ENCODE data around the gene HOXB6.
A peak's percentile ranks its signal among the peaks of the same experiment; 100 is the strongest.

Gene HOXB6

DNA sequence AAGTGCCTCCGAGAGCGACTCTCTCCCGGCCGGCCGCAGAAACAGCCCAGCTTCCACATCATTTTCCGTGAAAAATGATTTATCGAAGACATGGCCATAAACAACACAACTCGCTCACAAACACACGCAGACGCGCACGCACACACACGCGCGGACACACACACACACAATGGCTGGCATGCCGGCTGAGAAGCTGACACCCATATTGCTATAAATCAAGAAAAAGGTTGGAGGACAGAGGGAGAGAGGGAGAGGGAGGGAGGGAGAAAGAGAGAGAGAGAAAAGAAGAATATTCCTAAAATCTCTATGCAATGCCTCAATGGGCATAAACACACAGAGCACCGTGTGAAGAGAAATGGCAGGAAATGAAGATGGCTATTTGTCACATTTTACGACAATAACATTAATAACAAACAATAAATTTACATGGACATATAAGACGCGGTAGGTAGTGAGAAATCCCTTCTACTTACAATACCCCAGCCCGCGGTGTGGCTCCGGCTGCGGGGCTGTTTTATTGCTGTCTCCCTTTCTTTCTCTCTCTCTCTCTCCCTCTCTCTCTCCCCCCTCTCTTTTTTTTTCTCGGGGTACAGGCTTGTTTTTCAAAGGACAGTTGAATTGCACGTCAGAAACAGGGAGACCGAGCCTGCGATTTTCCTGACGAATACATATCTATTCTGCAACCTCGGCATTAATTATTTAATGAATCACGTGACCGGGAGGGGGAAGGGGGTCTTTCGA is 36.1 kb downstream of the HOXB6 start (continued):
- TF ChIP-seq, protein P1, sequence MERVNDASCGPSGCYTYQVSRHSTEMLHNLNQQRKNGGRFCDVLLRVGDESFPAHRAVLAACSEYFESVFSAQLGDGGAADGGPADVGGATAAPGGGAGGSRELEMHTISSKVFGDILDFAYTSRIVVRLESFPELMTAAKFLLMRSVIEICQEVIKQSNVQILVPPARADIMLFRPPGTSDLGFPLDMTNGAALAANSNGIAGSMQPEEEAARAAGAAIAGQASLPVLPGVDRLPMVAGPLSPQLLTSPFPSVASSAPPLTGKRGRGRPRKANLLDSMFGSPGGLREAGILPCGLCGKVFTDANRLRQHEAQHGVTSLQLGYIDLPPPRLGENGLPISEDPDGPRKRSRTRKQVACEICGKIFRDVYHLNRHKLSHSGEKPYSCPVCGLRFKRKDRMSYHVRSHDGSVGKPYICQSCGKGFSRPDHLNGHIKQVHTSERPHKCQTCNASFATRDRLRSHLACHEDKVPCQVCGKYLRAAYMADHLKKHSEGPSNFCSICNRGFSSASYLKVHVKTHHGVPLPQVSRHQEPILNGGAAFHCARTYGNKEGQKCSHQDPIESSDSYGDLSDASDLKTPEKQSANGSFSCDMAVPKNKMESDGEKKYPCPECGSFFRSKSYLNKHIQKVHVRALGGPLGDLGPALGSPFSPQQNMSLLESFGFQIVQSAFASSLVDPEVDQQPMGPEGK (tag by site-specific recombination; IDR thresholded peaks at IDR 0.05), result peak; percentile 41; the same call in 1 of the 2 replicates
- TF ChIP-seq ZFP69B (tag by site-specific recombination; IDR thresholded peaks at IDR 0.05) (no peak; the same call in 1 of the 2 replicates), ZNF302 (tag by site-specific recombination; IDR thresholded peaks at IDR 0.05; ENCODE audit: low read depth) (no peak), ZNF473 (tag by site-specific recombination; IDR thresholded peaks at IDR 0.05) (no peak), OVOL3 (tag by site-specific recombination; IDR thresholded peaks at IDR 0.05) (no peak; the same call in 1 of the 2 replicates), ZNF510 (tag by site-specific recombination; IDR thresholded peaks at IDR 0.05; ENCODE audit: insufficient replicate concordance) (no peak), ZNF138 (tag by site-specific recombination; IDR thresholded peaks at IDR 0.05; ENCODE audit: borderline replicate concordance) (no peak), ZNF571 (tag by site-specific recombination; IDR thresholded peaks at IDR 0.05) (no peak), ZNF549 (tag by site-specific recombination; IDR thresholded peaks at IDR 0.05) (no peak), ZNF585B (tag by site-specific recombination; IDR thresholded peaks at IDR 0.05) (no peak), ZNF112 (tag by site-specific recombination; IDR thresholded peaks at IDR 0.05) (no peak), ZNF514 (tag by site-specific recombination; IDR thresholded peaks at IDR 0.05) (no peak), ZBTB8A (tag by site-specific recombination; IDR thresholded peaks at IDR 0.05) (peak; percentile 51), ZNF211 (tag by site-specific recombination; IDR thresholded peaks at IDR 0.05; ENCODE audit: low read depth) (no peak), KLF16 (tag by site-specific recombination; IDR thresholded peaks at IDR 0.05) (no peak), ZNF19 (tag by site-specific recombination; IDR thresholded peaks at IDR 0.05; ENCODE audit: low read depth) (no peak), PRDM6 (tag by site-specific recombination; IDR thresholded peaks at IDR 0.05) (peak; percentile 71), KLF9 (tag by site-specific recombination; IDR thresholded peaks at IDR 0.05; ENCODE audit: low read depth) (no peak), ZSCAN30 (tag by site-specific recombination; IDR thresholded peaks at IDR 0.05) (no peak), ZNF645 (tag by site-specific recombination; IDR thresholded peaks at IDR 0.05) (peak; percentile 83; the same call in 1 of the 2 replicates), TCF7L2 (IDR thresholded peaks at IDR 0.05; ENCODE audit: borderline replicate concordance, low read depth, low read length) (no peak), ZSCAN23 (tag by site-specific recombination; IDR thresholded peaks at IDR 0.05) (peak; percentile 16; the same call in 1 of the 2 replicates), ZNF175 (tag by site-specific recombination; IDR thresholded peaks at IDR 0.05) (no peak), TRIM28 (IDR thresholded peaks at IDR 0.05; ENCODE audit: borderline replicate concordance, low read length) (no peak), HIC1 (tag by site-specific recombination; IDR thresholded peaks at IDR 0.05) (no peak), ZNF660 (tag by site-specific recombination; IDR thresholded peaks at IDR 0.05) (no peak), ZNF426 (tag by site-specific recombination; IDR thresholded peaks at IDR 0.05) (no peak), ZNF654 (tag by site-specific recombination; IDR thresholded peaks at IDR 0.05; ENCODE audit: low read depth) (no peak), ZNF529 (tag by site-specific recombination; IDR thresholded peaks at IDR 0.05; ENCODE audit: insufficient replicate concordance) (no peak)
- TF ChIP-seq, protein P2, sequence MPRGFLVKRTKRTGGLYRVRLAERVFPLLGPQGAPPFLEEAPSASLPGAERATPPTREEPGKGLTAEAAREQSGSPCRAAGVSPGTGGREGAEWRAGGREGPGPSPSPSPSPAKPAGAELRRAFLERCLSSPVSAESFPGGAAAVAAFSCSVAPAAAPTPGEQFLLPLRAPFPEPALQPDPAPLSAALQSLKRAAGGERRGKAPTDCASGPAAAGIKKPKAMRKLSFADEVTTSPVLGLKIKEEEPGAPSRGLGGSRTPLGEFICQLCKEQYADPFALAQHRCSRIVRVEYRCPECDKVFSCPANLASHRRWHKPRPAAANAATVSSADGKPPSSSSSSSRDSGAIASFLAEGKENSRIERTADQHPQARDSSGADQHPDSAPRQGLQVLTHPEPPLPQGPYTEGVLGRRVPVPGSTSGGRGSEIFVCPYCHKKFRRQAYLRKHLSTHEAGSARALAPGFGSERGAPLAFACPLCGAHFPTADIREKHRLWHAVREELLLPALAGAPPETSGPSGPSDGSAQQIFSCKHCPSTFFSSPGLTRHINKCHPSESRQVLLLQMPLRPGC (tag by site-specific recombination; IDR thresholded peaks at IDR 0.05), result no peak
- TF ChIP-seq, protein P3, sequence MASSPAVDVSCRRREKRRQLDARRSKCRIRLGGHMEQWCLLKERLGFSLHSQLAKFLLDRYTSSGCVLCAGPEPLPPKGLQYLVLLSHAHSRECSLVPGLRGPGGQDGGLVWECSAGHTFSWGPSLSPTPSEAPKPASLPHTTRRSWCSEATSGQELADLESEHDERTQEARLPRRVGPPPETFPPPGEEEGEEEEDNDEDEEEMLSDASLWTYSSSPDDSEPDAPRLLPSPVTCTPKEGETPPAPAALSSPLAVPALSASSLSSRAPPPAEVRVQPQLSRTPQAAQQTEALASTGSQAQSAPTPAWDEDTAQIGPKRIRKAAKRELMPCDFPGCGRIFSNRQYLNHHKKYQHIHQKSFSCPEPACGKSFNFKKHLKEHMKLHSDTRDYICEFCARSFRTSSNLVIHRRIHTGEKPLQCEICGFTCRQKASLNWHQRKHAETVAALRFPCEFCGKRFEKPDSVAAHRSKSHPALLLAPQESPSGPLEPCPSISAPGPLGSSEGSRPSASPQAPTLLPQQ (tag by site-specific recombination; IDR thresholded peaks at IDR 0.05), result no peak
